Measurements from ENCODE around the gene ST6GALNAC3. TPM values are rescaled to one million over a fixed set of nuclear protein-coding genes. Genes with fewer than 3 reads are reported as not detected.

ST6GALNAC3 gene
- total RNA-seq, 1 experiment from 2014 or later, result 2.2 TPM

DNA sequence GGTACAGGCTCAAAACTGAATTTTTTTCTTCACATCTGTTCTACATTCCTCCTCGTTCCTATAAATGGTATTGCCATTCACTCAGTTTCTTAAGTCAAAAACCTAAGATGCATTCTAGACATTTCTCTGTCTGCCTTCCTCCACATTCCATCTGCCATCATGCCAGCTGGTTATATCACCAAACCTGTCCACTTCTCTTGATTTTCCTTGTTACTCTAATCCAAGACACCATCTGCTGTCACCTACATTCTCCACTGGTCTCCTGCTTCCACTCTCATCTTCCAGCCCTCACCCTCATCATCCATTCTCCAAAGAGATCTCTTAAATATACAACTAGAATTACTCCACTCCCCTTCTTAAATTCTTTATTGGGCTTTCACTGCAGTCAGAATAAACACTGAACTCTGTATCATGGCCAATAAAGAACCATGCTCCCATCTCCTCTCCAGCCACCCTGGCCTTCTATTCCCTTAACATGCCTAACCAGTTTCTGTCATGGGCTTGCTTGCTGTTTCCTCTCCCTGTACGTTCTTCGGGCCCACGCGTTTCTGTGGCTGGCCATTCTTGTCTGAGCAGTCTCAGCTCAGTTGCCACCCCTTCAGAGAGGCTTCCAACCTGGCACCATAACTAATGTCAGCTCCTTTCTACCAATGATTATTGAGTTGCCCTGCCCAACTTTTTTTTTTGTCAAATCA lies 278.3 kb downstream of the ST6GALNAC3 start:
- Histone ChIP-seq H3K4me3 (replicated peaks in 1 of 2; ENCODE audit: low read depth in 1 of 2, low read length in 2 of 2) (no peak overlapping the region), H4K20me1 (ENCODE audit: insufficient read depth) (no peaks in the 10 kb centered on the region), H3K4me1 (ENCODE audit: control insufficient read depth in 1 of 2, insufficient read depth in 2 of 2, low read length in 2 of 2) (no peaks in the 10 kb centered on the region), H3K9me2 (ENCODE audit: insufficient read depth) (no peaks in the 10 kb centered on the region), H3K4me2 (ENCODE audit: low read length) (no peak overlapping the region), H3K9ac (ENCODE audit: low read length) (no peak overlapping the region), H3K79me2 (ENCODE audit: insufficient read depth, low read length) (no peaks in the 10 kb centered on the region), H3K27me3 (ENCODE audit: insufficient read depth, low read length) (no peaks in the 10 kb centered on the region), H2AFZ (ENCODE audit: low read depth, low read length, poor library complexity, severe bottlenecking) (no peak overlapping the region), H3K9me3 (ENCODE audit: control insufficient read depth in 1 of 2, insufficient read depth in 1 of 2, low read depth in 1 of 2, low read length in 2 of 2) (no peaks in the 10 kb centered on the region), H3K27ac (ENCODE audit: low read depth, low read length) (no peak overlapping the region), H3K36me3 (ENCODE audit: control insufficient read depth in 1 of 2, insufficient read depth in 2 of 2, low read length in 2 of 2) (no peaks in the 10 kb centered on the region)
- no TSS peak for BruUV-seq (replicated peaks)
- intact Hi-C loops (cut with micrococcal nuclease), result no loop called here
- DNase-seq (ENCODE audit: low read depth, low spot score), result no peak
- no peak for TF ChIP-seq ZFX (IDR thresholded peaks at IDR 0.05)
- no peak for TF ChIP-seq SIN3A (IDR thresholded peaks at IDR 0.05; ENCODE audit: low read depth)
- TF ChIP-seq, protein P1, sequence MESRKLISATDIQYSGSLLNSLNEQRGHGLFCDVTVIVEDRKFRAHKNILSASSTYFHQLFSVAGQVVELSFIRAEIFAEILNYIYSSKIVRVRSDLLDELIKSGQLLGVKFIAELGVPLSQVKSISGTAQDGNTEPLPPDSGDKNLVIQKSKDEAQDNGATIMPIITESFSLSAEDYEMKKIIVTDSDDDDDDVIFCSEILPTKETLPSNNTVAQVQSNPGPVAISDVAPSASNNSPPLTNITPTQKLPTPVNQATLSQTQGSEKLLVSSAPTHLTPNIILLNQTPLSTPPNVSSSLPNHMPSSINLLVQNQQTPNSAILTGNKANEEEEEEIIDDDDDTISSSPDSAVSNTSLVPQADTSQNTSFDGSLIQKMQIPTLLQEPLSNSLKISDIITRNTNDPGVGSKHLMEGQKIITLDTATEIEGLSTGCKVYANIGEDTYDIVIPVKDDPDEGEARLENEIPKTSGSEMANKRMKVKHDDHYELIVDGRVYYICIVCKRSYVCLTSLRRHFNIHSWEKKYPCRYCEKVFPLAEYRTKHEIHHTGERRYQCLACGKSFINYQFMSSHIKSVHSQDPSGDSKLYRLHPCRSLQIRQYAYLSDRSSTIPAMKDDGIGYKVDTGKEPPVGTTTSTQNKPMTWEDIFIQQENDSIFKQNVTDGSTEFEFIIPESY (IDR thresholded peaks at IDR 0.05; ENCODE audit: extremely low read depth, insufficient replicate concordance, low read length), result no peak
- TF ChIP-seq SRF (IDR thresholded peaks at IDR 0.05; ENCODE audit: low read depth), result no peak
- TF ChIP-seq ELF1 (IDR thresholded peaks at IDR 0.05; ENCODE audit: borderline replicate concordance, low read depth), result no peak
- TF ChIP-seq FOSL1 (IDR thresholded peaks at IDR 0.05; ENCODE audit: low read depth), result no peak
- TF ChIP-seq, protein P2, sequence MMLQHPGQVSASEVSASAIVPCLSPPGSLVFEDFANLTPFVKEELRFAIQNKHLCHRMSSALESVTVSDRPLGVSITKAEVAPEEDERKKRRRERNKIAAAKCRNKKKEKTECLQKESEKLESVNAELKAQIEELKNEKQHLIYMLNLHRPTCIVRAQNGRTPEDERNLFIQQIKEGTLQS (IDR thresholded peaks at IDR 0.05), result no peak
- no peak for TF ChIP-seq TCF7L2 (IDR thresholded peaks at IDR 0.05; ENCODE audit: borderline replicate concordance, extremely low read depth, insufficient read depth, insufficient read length)
- TF ChIP-seq, protein P3, sequence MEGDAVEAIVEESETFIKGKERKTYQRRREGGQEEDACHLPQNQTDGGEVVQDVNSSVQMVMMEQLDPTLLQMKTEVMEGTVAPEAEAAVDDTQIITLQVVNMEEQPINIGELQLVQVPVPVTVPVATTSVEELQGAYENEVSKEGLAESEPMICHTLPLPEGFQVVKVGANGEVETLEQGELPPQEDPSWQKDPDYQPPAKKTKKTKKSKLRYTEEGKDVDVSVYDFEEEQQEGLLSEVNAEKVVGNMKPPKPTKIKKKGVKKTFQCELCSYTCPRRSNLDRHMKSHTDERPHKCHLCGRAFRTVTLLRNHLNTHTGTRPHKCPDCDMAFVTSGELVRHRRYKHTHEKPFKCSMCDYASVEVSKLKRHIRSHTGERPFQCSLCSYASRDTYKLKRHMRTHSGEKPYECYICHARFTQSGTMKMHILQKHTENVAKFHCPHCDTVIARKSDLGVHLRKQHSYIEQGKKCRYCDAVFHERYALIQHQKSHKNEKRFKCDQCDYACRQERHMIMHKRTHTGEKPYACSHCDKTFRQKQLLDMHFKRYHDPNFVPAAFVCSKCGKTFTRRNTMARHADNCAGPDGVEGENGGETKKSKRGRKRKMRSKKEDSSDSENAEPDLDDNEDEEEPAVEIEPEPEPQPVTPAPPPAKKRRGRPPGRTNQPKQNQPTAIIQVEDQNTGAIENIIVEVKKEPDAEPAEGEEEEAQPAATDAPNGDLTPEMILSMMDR (IDR thresholded peaks at IDR 0.05 in 2 of 3, conservative IDR thresholded peaks at IDR 0.05 in 1 of 3; ENCODE audit: borderline replicate concordance in 1 of 3, insufficient read depth in 1 of 3, low read depth in 2 of 3, low read length in 2 of 3), result no peak
- no peak for TF ChIP-seq YY1 (IDR thresholded peaks at IDR 0.05; ENCODE audit: extremely low read depth, insufficient replicate concordance, low read depth, low read length)
- TF ChIP-seq SP1 (IDR thresholded peaks at IDR 0.05; ENCODE audit: low read depth), result no peak
- TF ChIP-seq ZNF274 (IDR thresholded peaks at IDR 0.05; ENCODE audit: low read depth, low read length), result no peak
- TF ChIP-seq, protein P4, sequence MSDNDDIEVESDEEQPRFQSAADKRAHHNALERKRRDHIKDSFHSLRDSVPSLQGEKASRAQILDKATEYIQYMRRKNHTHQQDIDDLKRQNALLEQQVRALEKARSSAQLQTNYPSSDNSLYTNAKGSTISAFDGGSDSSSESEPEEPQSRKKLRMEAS (IDR thresholded peaks at IDR 0.05), result no peak
- TF ChIP-seq POLR2A (IDR thresholded peaks at IDR 0.05; ENCODE audit: borderline replicate concordance, extremely low read depth, insufficient read depth, insufficient read length), result no peak
- no peak for TF ChIP-seq CBX3 (IDR thresholded peaks at IDR 0.05; ENCODE audit: low read depth)
- TF ChIP-seq RAD21 (IDR thresholded peaks at IDR 0.05; ENCODE audit: low read depth), result no peak
- TF ChIP-seq EGR1 (IDR thresholded peaks at IDR 0.05; ENCODE audit: low read depth), result no peak
- TF ChIP-seq, protein P5, sequence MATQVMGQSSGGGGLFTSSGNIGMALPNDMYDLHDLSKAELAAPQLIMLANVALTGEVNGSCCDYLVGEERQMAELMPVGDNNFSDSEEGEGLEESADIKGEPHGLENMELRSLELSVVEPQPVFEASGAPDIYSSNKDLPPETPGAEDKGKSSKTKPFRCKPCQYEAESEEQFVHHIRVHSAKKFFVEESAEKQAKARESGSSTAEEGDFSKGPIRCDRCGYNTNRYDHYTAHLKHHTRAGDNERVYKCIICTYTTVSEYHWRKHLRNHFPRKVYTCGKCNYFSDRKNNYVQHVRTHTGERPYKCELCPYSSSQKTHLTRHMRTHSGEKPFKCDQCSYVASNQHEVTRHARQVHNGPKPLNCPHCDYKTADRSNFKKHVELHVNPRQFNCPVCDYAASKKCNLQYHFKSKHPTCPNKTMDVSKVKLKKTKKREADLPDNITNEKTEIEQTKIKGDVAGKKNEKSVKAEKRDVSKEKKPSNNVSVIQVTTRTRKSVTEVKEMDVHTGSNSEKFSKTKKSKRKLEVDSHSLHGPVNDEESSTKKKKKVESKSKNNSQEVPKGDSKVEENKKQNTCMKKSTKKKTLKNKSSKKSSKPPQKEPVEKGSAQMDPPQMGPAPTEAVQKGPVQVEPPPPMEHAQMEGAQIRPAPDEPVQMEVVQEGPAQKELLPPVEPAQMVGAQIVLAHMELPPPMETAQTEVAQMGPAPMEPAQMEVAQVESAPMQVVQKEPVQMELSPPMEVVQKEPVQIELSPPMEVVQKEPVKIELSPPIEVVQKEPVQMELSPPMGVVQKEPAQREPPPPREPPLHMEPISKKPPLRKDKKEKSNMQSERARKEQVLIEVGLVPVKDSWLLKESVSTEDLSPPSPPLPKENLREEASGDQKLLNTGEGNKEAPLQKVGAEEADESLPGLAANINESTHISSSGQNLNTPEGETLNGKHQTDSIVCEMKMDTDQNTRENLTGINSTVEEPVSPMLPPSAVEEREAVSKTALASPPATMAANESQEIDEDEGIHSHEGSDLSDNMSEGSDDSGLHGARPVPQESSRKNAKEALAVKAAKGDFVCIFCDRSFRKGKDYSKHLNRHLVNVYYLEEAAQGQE (IDR thresholded peaks at IDR 0.05; ENCODE audit: low read depth), result no peak
- ChIA-PET RAD21 (ENCODE audit: low non-redundant PET in 1 of 2, low total read pairs in 2 of 2, uncharacterized antibody in 2 of 2, unreplicated experiment in 2 of 2) (no interaction called here), POLR2A (no interaction called here), CTCF (no interaction called here)
- no peak for ATAC-seq

Measured in HCT116 (cell line).